HG03196 (cell line): ENCODE measurements around the gene PGAM5.

Source experiments
- ATAC-seq: cut with Tn5 transposase; IDR thresholded peaks from one replicate; pipeline ENCODE4 v1.9.1; 2021; ENCODE audit not compliant: unreplicated experiment

Gene PGAM5

DNA sequence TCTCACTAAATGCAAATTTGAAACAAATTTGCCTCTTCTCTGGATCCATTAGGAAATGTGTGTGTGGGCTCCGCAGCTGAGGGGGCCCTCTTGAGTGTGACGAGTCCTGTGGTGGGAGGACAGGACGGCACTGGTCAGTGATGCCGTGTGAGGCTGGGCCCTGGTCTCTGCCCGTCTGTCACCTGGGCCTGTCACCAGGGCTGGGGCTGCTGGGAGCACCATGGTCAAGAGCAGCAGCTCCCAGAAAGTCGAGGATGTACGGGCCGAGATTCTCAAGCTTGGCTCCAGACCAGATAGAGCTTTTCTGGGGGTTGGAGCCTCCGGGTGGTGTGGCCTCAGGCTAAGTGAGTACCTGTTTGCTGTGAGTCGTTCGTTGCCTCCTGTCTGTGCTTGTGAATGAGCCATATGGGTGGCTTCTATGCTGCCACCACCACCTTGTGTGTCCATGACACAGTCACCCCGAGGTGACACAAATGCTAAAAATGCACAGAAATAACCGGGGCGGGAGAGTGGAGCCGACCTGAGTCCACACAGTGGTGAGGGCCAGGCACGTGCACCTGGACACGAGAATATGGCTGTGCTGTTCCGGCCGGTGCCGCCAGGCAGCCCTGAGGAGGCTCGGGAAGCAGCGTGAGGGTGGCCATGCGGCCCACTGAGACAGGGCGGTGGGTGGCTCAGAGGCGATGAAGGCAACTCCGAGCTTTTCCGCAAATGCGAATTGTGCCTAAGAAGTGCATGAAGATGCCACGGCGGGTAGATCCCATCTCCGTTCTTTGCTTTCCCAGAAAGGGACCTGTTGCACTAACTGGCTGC lies 8.7 kb downstream of the PGAM5 start:
- ATAC-seq = no peak

- ATAC-seq = no peak
Measured at GRCh38 chr12:132719954-132720324, 9.3 kb downstream of the PGAM5 start.

DNA sequence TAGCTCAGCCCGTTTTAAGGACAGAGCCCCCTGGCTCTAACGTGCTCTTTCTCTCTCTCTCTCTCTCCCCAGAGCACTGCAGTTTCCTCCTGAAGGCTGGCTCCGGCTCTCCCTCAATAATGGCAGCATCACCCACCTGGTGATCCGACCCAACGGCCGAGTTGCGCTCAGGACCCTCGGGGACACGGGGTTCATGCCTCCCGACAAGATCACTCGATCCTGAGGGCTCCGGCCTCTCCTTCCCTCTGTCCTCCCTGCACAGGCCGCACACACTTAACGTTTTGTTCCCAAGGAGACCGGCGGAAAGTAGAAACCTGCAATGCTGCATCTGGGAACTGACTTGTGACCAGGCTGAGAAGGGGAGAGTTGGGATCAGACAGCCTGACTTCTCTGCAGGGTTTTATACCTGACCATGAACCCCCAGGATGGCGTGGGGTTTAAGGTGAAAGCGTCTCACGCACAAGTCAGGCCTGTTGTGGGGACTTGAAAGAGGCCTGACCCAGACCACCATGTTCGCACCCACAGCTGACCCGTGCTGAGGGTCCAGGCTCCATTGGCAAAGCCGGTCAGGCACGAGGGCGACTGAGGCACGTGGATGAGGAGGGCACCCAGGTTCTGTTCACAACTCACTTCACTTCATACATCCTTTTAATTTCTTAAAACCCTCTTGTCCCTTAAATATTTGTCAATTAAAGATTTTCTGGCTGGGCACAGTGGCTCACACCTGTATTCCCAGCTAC lies 10.1 kb downstream of the PGAM5 start:
- ATAC-seq = no peak

- ATAC-seq = no peak
Measured at GRCh38 chr12:132723015-132723763, 12.5 kb downstream of the PGAM5 start.

DNA sequence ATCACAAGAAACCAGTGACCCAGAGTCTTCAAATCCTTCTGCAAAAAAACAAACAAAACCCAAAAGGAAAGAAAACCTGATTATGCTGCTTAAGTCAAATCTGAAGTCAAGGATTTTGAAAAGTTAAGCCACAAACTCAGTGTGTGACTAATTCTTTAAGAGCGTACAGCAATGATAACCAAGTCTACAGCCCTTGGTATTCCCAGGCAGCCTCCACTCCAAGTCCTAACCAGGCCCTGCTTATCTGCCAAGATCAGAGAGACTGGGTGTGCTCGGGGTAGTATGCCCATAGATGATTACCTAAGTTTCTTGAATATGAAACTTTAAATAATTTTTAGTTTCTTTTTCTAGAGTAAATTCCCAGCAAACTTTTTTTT lies 13.1 kb downstream of the PGAM5 start:
- ATAC-seq = no peak

DNA sequence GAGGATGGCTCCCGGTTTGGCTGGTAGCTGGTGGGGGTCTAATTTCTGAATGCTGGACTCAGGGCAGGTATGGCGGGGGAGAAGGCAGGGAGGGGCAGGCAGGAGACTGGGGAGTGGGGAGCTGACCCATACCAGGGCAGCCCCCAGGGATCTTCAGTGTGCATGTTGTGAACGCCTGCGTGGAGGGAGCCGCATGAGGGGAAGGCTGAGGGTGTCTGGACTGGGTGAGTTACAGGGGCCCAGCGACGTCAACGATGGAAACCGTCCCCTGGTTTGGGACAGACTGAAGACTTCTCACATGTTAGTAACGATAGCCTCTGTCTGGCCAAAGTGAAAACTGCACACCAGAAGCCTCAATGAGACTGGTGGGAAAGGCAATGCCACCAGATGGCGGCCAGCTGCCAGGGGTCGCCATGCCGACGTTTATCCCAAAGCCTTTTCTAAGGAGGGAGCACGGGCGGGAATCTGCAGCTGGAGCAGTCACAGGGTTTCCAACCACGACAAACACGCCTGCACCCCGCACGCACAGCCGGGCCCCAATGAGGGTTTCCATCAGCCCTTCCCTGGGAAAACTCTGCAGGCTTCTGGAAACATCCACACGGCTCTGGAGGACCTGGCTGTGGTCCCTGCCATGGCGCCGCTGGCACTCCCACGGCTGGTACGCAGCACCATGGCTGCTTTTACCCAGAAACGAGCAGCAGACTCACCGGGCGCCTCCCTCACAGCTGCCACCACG lies 14.0 kb downstream of the PGAM5 start:
- ATAC-seq = no peak

- no peak for ATAC-seq
Measured at GRCh38 chr12:132726386-132726785, 15.7 kb downstream of the PGAM5 start.

GRCh38 chr12:132727091-132727794 lies 16.6 kb downstream of the PGAM5 start:
- ATAC-seq = no peak

DNA sequence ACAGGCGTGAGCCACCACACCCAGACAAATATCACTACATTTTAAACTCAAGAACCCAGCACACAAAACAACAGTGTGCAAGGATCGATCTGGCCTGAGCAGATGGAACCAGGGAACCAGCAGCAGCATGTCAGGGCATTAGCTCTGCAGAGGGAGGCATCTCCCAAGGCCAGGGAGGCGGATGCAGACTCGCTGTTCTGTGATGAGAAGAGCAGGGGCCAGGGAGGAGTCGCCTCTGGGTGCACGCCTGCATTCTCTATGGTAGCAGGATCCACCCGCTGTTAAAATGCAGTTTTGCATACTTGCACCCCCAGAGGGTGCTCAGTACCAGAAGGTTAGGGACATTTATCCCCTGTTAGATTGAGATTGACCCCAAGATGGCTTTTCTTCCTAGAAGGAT lies 17.9 kb downstream of the PGAM5 start:
- ATAC-seq = no peak

- no peak for ATAC-seq
Measured at GRCh38 chr12:132729541-132730320, 19.1 kb downstream of the PGAM5 start.

DNA sequence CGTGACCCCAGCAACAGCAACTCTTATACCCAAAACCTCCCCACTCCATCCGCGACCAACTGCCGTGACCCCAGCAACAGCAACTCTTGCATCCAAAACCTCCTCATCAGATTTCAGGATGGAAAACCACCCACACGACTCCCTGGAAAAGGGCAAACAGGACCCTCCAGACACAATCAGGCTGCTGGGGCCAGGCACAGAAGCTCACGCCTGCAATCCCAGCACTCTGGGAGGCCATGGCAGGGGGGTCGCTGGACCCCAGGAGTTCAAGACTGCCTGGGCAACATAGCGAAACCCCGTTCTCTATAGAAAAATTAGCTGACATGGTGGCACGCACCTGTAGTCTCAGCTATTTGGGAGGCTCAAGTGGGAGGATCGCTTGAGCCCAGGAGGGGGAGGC lies 19.7 kb downstream of the PGAM5 start:
- ATAC-seq = no peak

DNA sequence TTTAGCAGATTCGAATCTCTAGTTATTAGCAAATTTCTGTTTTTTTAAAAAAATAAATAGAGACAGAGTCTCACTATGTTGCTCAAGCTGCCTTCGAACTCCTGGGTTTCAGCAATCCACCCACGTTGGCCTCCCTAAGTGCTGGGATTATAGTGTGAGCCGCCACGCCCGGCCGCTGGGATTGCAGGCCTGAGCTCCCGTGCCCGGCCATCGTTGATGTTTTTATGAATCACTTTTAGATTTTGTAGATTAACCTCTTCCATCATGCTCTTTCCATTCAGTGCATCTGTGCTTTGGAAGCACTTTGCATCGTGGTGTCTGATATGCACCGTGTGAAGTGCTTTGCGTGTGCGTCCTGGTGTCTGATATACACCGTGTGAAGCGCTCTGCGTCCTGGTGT lies 20.9 kb downstream of the PGAM5 start:
- ATAC-seq = no peak

GRCh38 chr12:132734206-132734605 lies 23.6 kb downstream of the PGAM5 start:
- ATAC-seq = no peak

- no peak for ATAC-seq
Measured at GRCh38 chr12:132735496-132735895, 24.9 kb downstream of the PGAM5 start.

DNA sequence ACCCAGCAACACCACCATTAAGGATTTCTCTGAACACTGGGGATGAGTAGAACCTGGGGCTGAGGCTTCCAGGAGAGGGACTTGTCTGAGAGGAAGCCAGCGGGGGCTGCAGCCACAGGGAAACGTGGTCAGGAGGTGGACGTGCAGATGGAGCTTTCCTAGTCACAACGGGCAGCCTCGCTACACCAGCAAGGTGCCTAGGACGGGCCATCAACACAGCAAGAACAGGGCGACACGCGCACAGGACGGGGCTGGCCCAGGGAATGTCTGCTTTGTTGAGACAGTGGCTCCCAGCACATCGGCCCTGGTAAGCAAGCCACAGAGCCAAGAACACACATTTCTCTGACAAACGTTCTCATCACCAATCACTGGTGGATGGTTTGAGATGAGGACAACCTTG lies 25.7 kb downstream of the PGAM5 start:
- ATAC-seq = no peak

DNA sequence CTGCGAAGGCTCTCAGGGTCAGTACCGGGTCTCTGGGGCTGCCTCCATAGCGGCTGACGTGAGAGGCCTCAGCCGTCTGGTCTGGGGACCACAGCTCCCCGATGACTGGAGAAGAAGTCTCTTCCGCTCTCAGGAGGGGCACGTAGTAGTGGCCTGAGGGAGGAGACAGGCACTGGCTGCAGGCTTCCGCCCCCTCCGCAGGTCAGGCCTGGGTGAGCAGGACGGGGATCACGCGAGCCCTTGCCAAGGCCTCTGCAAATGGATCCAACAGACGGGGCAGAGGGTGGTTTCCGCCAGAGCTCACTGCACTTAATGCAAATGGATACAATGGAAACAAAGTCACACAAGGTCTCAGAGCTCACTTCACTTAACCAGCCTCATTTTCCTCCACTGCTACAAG lies 26.3 kb downstream of the PGAM5 start:
- no peak for ATAC-seq

GRCh38 chr12:132739600-132740312 lies 29.1 kb downstream of the PGAM5 start:
- ATAC-seq = no peak

DNA sequence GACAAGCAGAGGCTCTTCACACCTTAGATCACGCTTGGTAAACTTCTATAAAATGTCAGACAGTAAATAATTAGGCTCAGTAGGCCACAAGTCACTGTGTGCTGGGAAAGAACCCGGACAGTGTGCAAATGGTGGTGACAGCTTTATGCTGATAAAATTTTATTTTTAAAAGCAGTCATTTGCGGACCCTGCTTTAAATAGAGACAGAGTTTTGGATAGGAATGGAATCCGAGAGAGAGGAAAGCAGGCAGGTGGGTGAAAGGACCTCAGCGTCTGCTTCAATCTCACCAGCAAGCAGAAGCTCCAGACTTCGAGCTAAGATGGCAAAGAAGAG lies 29.6 kb downstream of the PGAM5 start:
- no peak for ATAC-seq

DNA sequence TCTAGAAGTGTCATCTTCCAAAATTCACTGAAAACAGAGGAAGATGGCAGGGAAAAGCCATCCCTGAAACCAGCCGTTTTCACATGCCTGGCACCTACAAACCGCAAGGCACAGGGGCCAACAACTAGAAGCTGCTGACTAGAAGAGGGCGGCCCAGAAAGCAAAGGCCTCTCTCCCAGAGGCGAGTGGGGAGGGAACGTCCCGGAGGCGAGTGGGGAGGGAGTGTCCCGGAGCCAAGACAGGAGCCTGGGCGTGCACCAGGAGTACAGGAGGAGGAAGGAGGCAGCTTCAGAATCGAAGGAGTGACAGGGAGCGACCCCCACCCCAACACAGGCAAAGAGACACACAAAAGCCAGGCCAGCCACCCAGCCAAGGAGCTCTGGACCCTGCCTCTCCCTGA lies 30.0 kb downstream of the PGAM5 start:
- no peak for ATAC-seq
